Measurements from ENCODE around the gene BBS7. TPM values are rescaled to one million over a fixed set of nuclear protein-coding genes. Genes with fewer than 3 reads are reported as not detected.

Gene BBS7
- total and polyA plus RNA-seq, 7 experiments from 2014 or later: 3.7 to 13.1 (median 8.1) TPM

DNA sequence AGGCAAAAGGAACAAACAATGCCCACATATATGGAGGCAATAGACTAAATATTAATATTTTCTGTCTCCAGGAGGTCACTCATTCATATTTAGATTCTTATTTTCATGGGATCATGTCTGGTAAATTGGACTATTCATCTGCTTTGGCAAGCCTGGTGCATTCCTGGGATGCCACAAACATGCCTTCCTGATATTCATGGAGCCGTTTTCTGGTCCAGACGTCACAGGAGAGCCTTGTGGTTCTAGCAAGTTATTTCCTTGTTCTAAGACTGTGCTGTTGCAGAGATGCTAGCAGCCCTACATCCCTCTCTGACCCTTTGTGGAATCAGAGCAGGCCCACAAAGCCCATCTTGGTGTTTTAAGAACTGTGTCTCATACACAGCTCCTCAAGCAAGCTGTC lies 85.3 kb downstream of the BBS7 start:
- no peak for DNase-seq
- H3K9me3 Mint-ChIP-seq: peaks cover 0 to 19% (median 6%) of the 10 kb centered on the region in 11 donors
- Histone ChIP-seq H3K27me3 (ENCODE audit: control insufficient read depth in 2 of 2, insufficient read depth in 2 of 2, low read length in 2 of 2) (no peaks in the 10 kb centered on the region), H3K27ac (ENCODE audit: low read depth, low read length) (no peak overlapping the region), H3K4me1 (ENCODE audit: control insufficient read depth in 2 of 2, insufficient read depth in 2 of 2, low read length in 2 of 2) (no peaks in the 10 kb centered on the region), H3K4me3 (ENCODE audit: low read length) (no peak overlapping the region), H3K9me3 (ENCODE audit: control insufficient read depth in 2 of 3, low read length in 3 of 3) (peaks cover 0 to 3% (median 0%) of the 10 kb centered on the region in 3 experiments), H3K36me3 (ENCODE audit: control insufficient read depth in 2 of 3, insufficient read depth in 3 of 3, low read length in 3 of 3) (no peaks in the 10 kb centered on the region)
- intact Hi-C loops (cut with micrococcal nuclease): no loop called here
- ChIA-PET POLR2A (no interaction called here), CTCF (no interaction called here)
- H3K4me3 Mint-ChIP-seq: no peak overlapping the region
- peaks cover 0 to 13% (median 0%) of the 10 kb centered on the region in 7 donors for H3K4me1 Mint-ChIP-seq
- H3K36me3 Mint-ChIP-seq: no peaks in the 10 kb centered on the region
- no peak overlapping the region for H3K27ac Mint-ChIP-seq
- H3K27me3 Mint-ChIP-seq: peaks cover 45 to 62% (median 48%) of the 10 kb centered on the region in 5 donors
- ATAC-seq: no peak

DNA sequence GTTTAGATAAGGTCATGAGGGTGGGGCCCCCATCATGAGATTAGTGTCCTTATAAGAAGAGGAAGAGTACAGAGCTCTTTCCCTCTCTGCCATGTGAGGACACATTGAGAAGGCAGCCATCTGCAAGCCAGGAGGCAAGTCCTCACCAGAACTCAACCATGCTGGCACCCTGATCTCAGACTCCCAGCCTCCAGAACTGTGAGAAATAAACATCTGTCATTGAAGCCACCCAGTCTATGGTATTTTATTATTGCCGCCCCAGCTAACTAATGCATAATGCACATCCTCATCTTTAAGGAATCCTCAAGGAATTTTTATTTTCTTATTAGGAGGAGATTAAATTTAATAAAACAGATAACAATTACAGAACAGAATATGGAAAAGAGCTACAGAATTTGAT lies 85.9 kb downstream of the BBS7 start:
- DNase-seq (no peak), ATAC-seq (no peak)
- no peak overlapping the region for H3K4me3 Mint-ChIP-seq
- Histone ChIP-seq H3K27me3 (ENCODE audit: control insufficient read depth in 2 of 2, insufficient read depth in 2 of 2, low read length in 2 of 2) (no peaks in the 10 kb centered on the region), H3K36me3 (ENCODE audit: control insufficient read depth in 2 of 3, insufficient read depth in 3 of 3, low read length in 3 of 3) (no peaks in the 10 kb centered on the region), H3K4me1 (ENCODE audit: control insufficient read depth in 2 of 2, insufficient read depth in 2 of 2, low read length in 2 of 2) (no peaks in the 10 kb centered on the region), H3K4me3 (ENCODE audit: low read length) (no peak overlapping the region), H3K27ac (ENCODE audit: low read depth, low read length) (no peak overlapping the region), H3K9me3 (ENCODE audit: control insufficient read depth in 2 of 3, low read length in 3 of 3) (peaks cover 0 to 3% (median 0%) of the 10 kb centered on the region in 3 experiments)
- no peaks in the 10 kb centered on the region for H3K36me3 Mint-ChIP-seq
- H3K27me3 Mint-ChIP-seq: peaks cover 47 to 59% (median 48%) of the 10 kb centered on the region in 5 donors
- peaks cover 0 to 12% (median 0%) of the 10 kb centered on the region in 7 donors for H3K4me1 Mint-ChIP-seq
- no peak overlapping the region for H3K27ac Mint-ChIP-seq
- POLR2A ChIA-PET: no interaction called here
- H3K9me3 Mint-ChIP-seq: peaks cover 0 to 19% (median 6%) of the 10 kb centered on the region in 11 donors
- intact Hi-C loops (cut with micrococcal nuclease): no loop called here
- CTCF ChIA-PET: no interaction called here

DNA sequence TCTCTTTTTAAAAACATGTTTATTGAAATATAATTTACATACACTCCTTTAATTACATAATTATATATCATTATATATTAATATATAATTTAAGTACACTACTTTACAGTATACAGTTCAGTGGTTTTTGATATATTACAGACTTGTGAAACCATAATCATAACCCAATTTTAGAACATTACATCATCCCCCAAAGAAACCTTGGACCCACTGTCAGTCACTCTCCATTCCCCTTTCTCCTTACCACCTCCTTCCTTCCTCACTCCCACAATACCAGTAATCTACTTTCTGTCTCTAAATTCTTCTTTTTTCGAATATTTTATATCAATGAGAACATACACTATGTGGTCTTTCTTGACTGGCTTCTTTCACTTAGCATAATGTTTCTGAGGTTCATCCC lies 87.1 kb downstream of the BBS7 start:
- intact Hi-C loops (cut with micrococcal nuclease): no loop called here
- H3K9me3 Mint-ChIP-seq: peaks cover 0 to 19% (median 6%) of the 10 kb centered on the region in 11 donors
- peaks cover 0 to under 1% of the 10 kb centered on the region in 2 donors for H3K4me1 ChIP-seq (ENCODE audit: control insufficient read depth in 2 of 2, insufficient read depth in 2 of 2, low read length in 2 of 2)
- CTCF ChIA-PET: no interaction called here
- no peaks in the 10 kb centered on the region for H3K36me3 ChIP-seq (ENCODE audit: control insufficient read depth in 2 of 3, insufficient read depth in 3 of 3, low read length in 3 of 3)
- POLR2A ChIA-PET: no interaction called here
- peaks cover 0 to under 1% (median 0%) of the 10 kb centered on the region in 7 donors for H3K4me1 Mint-ChIP-seq
- H3K27ac ChIP-seq (ENCODE audit: low read depth, low read length): no peak overlapping the region
- H3K27me3 Mint-ChIP-seq: peaks cover 42 to 55% (median 46%) of the 10 kb centered on the region in 5 donors
- H3K9me3 ChIP-seq (ENCODE audit: control insufficient read depth in 2 of 3, low read length in 3 of 3): peaks cover 0 to 3% (median 0%) of the 10 kb centered on the region in 3 experiments
- no peak overlapping the region for H3K4me3 Mint-ChIP-seq
- no peaks in the 10 kb centered on the region for H3K36me3 Mint-ChIP-seq
- H3K27me3 ChIP-seq (ENCODE audit: control insufficient read depth in 2 of 2, insufficient read depth in 2 of 2, low read length in 2 of 2): no peaks in the 10 kb centered on the region
- no peak overlapping the region for H3K27ac Mint-ChIP-seq
- no peak for DNase-seq
- no peak for ATAC-seq
- no peak overlapping the region for H3K4me3 ChIP-seq (ENCODE audit: low read length)

DNA sequence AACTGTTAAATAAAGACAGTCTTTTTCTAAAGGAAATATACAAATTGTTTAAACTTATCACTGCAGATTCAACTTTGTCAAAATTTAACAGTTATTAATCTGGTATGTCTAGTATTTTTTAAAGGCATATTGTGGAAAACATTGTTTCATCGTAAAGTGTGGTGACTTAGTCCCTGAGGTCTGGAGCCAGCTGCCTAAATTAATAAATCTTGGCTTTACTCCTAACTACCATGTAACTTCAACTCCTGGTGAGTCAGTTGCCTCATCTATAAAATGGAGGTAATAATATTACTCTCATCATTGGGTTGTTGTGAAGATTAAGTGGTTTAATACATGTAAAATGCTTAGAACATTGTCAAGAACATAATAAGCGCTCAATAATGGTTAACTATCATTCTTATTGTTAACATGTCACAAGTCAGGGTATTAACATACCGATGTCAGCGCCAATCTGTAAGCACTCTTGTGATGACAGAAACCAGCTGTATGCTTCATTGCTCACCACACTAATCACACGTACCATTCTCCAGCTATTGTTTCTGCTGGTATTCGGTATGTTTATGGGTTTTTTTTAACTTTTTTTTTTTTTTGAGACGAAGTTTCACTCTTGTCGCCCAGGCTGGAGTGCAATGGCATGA lies 91.2 kb downstream of the BBS7 start:
- ChIA-PET POLR2A (no interaction called here), CTCF (interaction anchor here (0.6 kb wide), 1 partner anchor 71 kb away, joined by 3 read pairs; no protein-coding TSS in a partner anchor)
- Mint-ChIP-seq H3K27ac (no peak overlapping the region), H3K36me3 (no peaks in the 10 kb centered on the region), H3K4me3 (no peak overlapping the region), H3K27me3 (peaks cover 15 to 51% (median 31%) of the 10 kb centered on the region in 5 donors), H3K9me3 (peaks cover 0 to 8% (median 0%) of the 10 kb centered on the region in 11 donors), H3K4me1 (no peaks in the 10 kb centered on the region)
- ATAC-seq (no peak), DNase-seq (no peak)
- Histone ChIP-seq H3K27me3 (ENCODE audit: control insufficient read depth in 2 of 2, insufficient read depth in 2 of 2, low read length in 2 of 2) (no peaks in the 10 kb centered on the region), H3K9me3 (ENCODE audit: control insufficient read depth in 2 of 3, low read length in 3 of 3) (no peaks in the 10 kb centered on the region), H3K36me3 (ENCODE audit: control insufficient read depth in 2 of 3, insufficient read depth in 3 of 3, low read length in 3 of 3) (no peaks in the 10 kb centered on the region), H3K4me3 (ENCODE audit: low read length) (no peak overlapping the region), H3K4me1 (ENCODE audit: control insufficient read depth in 2 of 2, insufficient read depth in 2 of 2, low read length in 2 of 2) (peaks cover 0 to 11% of the 10 kb centered on the region in 2 donors), H3K27ac (ENCODE audit: low read depth, low read length) (no peak overlapping the region)
- intact Hi-C loops (cut with micrococcal nuclease): no loop called here

DNA sequence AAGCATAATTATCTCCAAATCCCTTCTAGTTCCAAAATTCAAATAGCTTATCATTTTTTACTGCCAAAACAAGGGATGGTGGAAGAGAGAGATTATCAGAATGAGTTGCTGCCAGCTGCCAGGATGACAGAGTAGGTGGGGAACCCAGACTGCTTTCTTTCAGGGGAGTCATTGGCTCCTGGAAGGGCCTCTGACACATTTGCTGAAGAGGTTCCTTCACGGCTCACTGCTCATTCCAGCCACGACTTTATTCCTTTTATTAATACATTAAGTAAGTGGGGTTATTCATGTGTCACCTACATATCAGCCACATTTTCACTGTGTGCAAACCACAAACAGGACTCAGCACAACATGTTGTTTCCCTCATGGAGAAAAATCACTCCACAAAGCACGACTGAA lies 92.6 kb downstream of the BBS7 start:
- H3K4me1 ChIP-seq (ENCODE audit: control insufficient read depth in 2 of 2, insufficient read depth in 2 of 2, low read length in 2 of 2): peaks cover 0 to 11% of the 10 kb centered on the region in 2 donors
- CTCF ChIA-PET: no interaction called here
- no peaks in the 10 kb centered on the region for H3K36me3 ChIP-seq (ENCODE audit: control insufficient read depth in 2 of 3, insufficient read depth in 3 of 3, low read length in 3 of 3)
- H3K9me3 ChIP-seq (ENCODE audit: control insufficient read depth in 2 of 3, low read length in 3 of 3): no peaks in the 10 kb centered on the region
- Mint-ChIP-seq H3K4me3 (no peak overlapping the region), H3K9me3 (no peaks in the 10 kb centered on the region), H3K4me1 (no peaks in the 10 kb centered on the region), H3K27ac (no peak overlapping the region), H3K36me3 (no peaks in the 10 kb centered on the region), H3K27me3 (peaks cover 8 to 51% (median 21%) of the 10 kb centered on the region in 5 donors)
- POLR2A ChIA-PET: no interaction called here
- ATAC-seq (no peak), DNase-seq (no peak)
- intact Hi-C loops (cut with micrococcal nuclease): no loop called here
- H3K4me3 ChIP-seq (ENCODE audit: low read length): no peak overlapping the region
- H3K27me3 ChIP-seq (ENCODE audit: control insufficient read depth in 2 of 2, insufficient read depth in 2 of 2, low read length in 2 of 2): no peaks in the 10 kb centered on the region
- no peak overlapping the region for H3K27ac ChIP-seq (ENCODE audit: low read depth, low read length)

DNA sequence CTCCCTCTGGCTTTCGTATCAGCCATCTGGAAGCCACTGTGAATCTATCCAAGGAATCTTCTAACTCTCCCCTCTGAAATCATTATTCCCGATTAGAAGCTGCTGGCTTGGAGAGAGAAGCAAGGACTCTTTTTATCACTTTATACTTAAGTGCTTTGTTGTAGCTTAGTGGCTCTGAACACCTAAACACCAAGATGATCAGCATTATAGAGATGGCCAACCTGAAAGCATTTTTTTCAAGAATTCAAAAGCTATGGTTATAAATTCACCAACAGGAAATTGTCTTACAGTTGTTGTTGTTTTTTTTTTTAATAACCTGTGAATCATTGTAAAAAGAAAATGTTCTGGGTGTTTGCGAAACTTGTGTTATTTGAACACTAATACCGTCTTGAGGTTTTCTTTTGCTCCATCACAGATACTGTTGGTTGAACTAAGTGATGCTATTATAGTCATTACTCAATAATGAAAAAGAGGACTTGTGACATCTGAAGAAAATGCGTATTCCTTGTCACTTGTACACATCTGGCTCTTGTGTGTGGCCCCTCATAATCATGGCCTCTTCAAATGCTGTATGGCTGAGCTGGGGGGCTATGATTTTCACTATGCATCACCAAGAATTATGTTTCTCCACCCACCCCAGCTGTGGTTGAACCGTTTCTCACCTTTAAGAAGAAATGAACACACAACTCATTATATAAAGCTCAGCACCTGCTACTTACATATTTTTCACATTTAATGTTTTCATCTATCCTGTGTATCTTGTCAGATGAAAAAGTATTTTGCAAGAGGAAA lies 93.5 kb downstream of the BBS7 start:
- DNase-seq (no peak), ATAC-seq (no peak)
- H3K4me3 Mint-ChIP-seq: no peak overlapping the region
- no peak overlapping the region for H3K27ac Mint-ChIP-seq
- intact Hi-C loops (cut with micrococcal nuclease): no loop called here
- no peaks in the 10 kb centered on the region for H3K9me3 Mint-ChIP-seq
- Histone ChIP-seq H3K9me3 (ENCODE audit: control insufficient read depth in 2 of 3, low read length in 3 of 3) (no peaks in the 10 kb centered on the region), H3K27ac (ENCODE audit: low read depth, low read length) (no peak overlapping the region), H3K4me1 (ENCODE audit: control insufficient read depth in 2 of 2, insufficient read depth in 2 of 2, low read length in 2 of 2) (peaks cover 0 to 11% of the 10 kb centered on the region in 2 donors), H3K36me3 (ENCODE audit: control insufficient read depth in 2 of 3, insufficient read depth in 3 of 3, low read length in 3 of 3) (no peaks in the 10 kb centered on the region), H3K4me3 (ENCODE audit: low read length) (no peak overlapping the region), H3K27me3 (ENCODE audit: control insufficient read depth in 2 of 2, insufficient read depth in 2 of 2, low read length in 2 of 2) (no peaks in the 10 kb centered on the region)
- ChIA-PET POLR2A (no interaction called here), CTCF (no interaction called here)
- peaks cover 8 to 57% (median 20%) of the 10 kb centered on the region in 5 donors for H3K27me3 Mint-ChIP-seq
- no peaks in the 10 kb centered on the region for H3K36me3 Mint-ChIP-seq
- no peaks in the 10 kb centered on the region for H3K4me1 Mint-ChIP-seq
